Neuronal stem cell (in vitro differentiated cells): ENCODE results near the gene GOLGA6B.

Experiments used
- DNase-seq: peaks from one replicate; pipeline ENCODE4 v3.0.0-alpha.2; 2013; ENCODE audit warnings: low spot score
- H2AFZ ChIP-seq: one replicate; pipeline ENCODE4 v1.6.1; 2013; ENCODE audit warnings: mild to moderate bottlenecking, low read length, inconsistent platforms
- H2AK5ac ChIP-seq: 2 replicates; pipeline ENCODE4 v1.6.1; 2013; ENCODE audit warnings: low read depth, mild to moderate bottlenecking, inconsistent platforms, low read length, moderate library complexity, mixed read lengths
- H2BK120ac ChIP-seq: 2 replicates; pipeline ENCODE4 v1.6.1; 2013; ENCODE audit warnings: low read depth, mild to moderate bottlenecking, inconsistent platforms, low read length, moderate library complexity, mixed read lengths
- H2BK12ac ChIP-seq: one replicate; pipeline ENCODE4 v1.6.1; 2013; ENCODE audit warnings: low read length, inconsistent platforms
- H2BK15ac ChIP-seq: 2 replicates; pipeline ENCODE4 v1.6.1; 2013; ENCODE audit warnings: mild to moderate bottlenecking, low read length, inconsistent platforms, mixed read lengths
- H2BK5ac ChIP-seq: one replicate; pipeline ENCODE4 v1.6.1; 2013; ENCODE audit warnings: inconsistent platforms, mild to moderate bottlenecking, low read length, moderate library complexity
- H3K14ac ChIP-seq: one replicate; pipeline ENCODE4 v1.6.1; 2013; ENCODE audit warnings: low read length, inconsistent platforms
- H3K18ac ChIP-seq: 2 replicates; pipeline ENCODE4 v1.6.1; 2013; ENCODE audit warnings: low read length, inconsistent platforms
- H3K23ac ChIP-seq: 2 replicates; pipeline ENCODE4 v1.6.1; 2013; ENCODE audit warnings: low read depth, mild to moderate bottlenecking, mixed read lengths, low read length, inconsistent platforms; ENCODE audit not compliant: poor library complexity
- H3K27ac ChIP-seq: replicated peaks from 3 replicates; pipeline ENCODE4 v1.5.1; 2013; ENCODE audit warnings: low read length, inconsistent platforms
- H3K27me3 ChIP-seq, 3 experiments: 2 replicates each; pipeline ENCODE4 v1.6.1; 2013; ENCODE audit warnings: low read length in 3 of 3, mild to moderate bottlenecking in 2 of 3, inconsistent platforms in 1 of 3, low read depth in 1 of 3, mixed read lengths in 1 of 3, moderate library complexity in 1 of 3; ENCODE audit not compliant: control insufficient read depth in 3 of 3, insufficient read depth in 3 of 3
- H3K36me3 ChIP-seq, 2 donors: replicated peaks in 1 of 2; 2 replicates each; pipeline ENCODE4 v1.6.1; 2013; ENCODE audit warnings: low read length in 2 of 2; ENCODE audit not compliant: control insufficient read depth in 2 of 2, insufficient read depth in 2 of 2
- H3K4ac ChIP-seq: 2 replicates; pipeline ENCODE4 v1.6.1; 2013; ENCODE audit warnings: inconsistent platforms, mild to moderate bottlenecking, low read length, moderate library complexity
- H3K4me1 ChIP-seq, 2 donors: 1 replicate in 1 of 2; 2 replicates in 1 of 2; pipeline ENCODE4 v1.6.1; 2013; ENCODE audit warnings: low read length in 2 of 2, low read depth in 1 of 2; ENCODE audit not compliant: control insufficient read depth in 2 of 2, insufficient read depth in 1 of 2
- H3K4me2 ChIP-seq: one replicate; pipeline ENCODE4 v1.6.1; 2013; ENCODE audit warnings: mild to moderate bottlenecking, low read length, inconsistent platforms; ENCODE audit not compliant: insufficient read depth, poor library complexity, severe bottlenecking
- H3K4me3 ChIP-seq, 2 donors: 2 replicates each; pipeline ENCODE4 v1.5.1; 2013; ENCODE audit warnings: low read length in 2 of 2, mild to moderate bottlenecking in 2 of 2, inconsistent platforms in 1 of 2, moderate library complexity in 1 of 2
- H3K79me1 ChIP-seq: one replicate; pipeline ENCODE4 v1.6.1; 2013; ENCODE audit warnings: low read depth, mild to moderate bottlenecking, inconsistent platforms, low read length, moderate library complexity
- H3K9ac ChIP-seq: one replicate; pipeline ENCODE4 v1.6.1; 2013; ENCODE audit warnings: mild to moderate bottlenecking, low read depth, low read length, inconsistent platforms; ENCODE audit not compliant: poor library complexity
- H3K9me3 ChIP-seq, 2 donors: replicated peaks in 1 of 2; 2 replicates each; pipeline versions ENCODE3 to v1.6.1; 2013; ENCODE audit warnings: low read length in 2 of 2, mild to moderate bottlenecking in 2 of 2, inconsistent platforms in 1 of 2, low read depth in 1 of 2, mixed read lengths in 1 of 2, moderate library complexity in 1 of 2; ENCODE audit not compliant: control insufficient read depth in 2 of 2, insufficient read depth in 1 of 2
- H4K8ac ChIP-seq: one replicate; pipeline ENCODE4 v1.6.1; 2013; ENCODE audit warnings: low read depth, mild to moderate bottlenecking, inconsistent platforms, low read length, moderate library complexity
- H4K91ac ChIP-seq: one replicate; pipeline ENCODE4 v1.6.1; 2013; ENCODE audit warnings: low read length, low read depth, mild to moderate bottlenecking, inconsistent platforms; ENCODE audit not compliant: poor library complexity
- WGBS, 2 donors: extraction: QIAGEN DNeasy Blood & Tissue Kit; methylation state at CpG; one replicate each; pipeline ENCODE4 v1.1.7; 2013; ENCODE audit warnings: missing lambda C conversion rate in 2 of 2, mixed read lengths in 1 of 2; ENCODE audit not compliant: insufficient read length in 2 of 2, insufficient replicate concordance in 1 of 2; ENCODE audit errors: extremely low coverage in 2 of 2; 5-methylcytosine and 5-hydroxymethylcytosine counted together

Gene GOLGA6B

DNA sequence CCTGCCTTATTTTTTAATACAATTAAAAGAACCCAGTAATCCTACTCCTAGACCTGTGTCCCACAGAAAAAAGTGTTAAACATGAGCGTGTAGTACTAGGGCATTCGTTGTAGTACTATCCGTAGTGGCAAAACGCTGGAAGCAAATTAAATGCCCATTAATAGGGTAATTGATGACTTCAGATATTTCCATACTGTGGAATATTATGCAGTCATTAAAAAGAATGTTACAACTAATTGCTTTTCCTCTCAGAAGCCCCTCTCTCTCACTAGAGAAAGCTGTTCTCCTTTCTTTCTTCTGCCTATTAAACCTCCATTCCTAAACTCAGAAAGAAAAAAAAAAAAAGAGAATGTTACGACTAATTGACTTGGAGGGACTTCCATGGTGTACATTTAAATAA is 34.2 kb downstream of the GOLGA6B start:
- WGBS, 2 donors = no CpG with 5 or more reads among the region's 5 CpGs
- no peak overlapping the region for H3K4me2 ChIP-seq
- no peak overlapping the region for H2AK5ac ChIP-seq
- no peaks in the 10 kb centered on the region for H3K27me3 ChIP-seq
- no peak for DNase-seq
- H3K18ac ChIP-seq = no peak overlapping the region
- H3K9ac ChIP-seq = no peak overlapping the region
- no peak overlapping the region for H3K4me3 ChIP-seq
- no peaks in the 10 kb centered on the region for H3K9me3 ChIP-seq
- no peaks in the 10 kb centered on the region for H3K4me1 ChIP-seq
- no peak overlapping the region for H3K14ac ChIP-seq
- no peak overlapping the region for H2BK15ac ChIP-seq
- no peak overlapping the region for H3K23ac ChIP-seq
- H4K8ac ChIP-seq = no peak overlapping the region
- H2BK120ac ChIP-seq = no peak overlapping the region
- H2BK12ac ChIP-seq = no peak overlapping the region
- H2BK5ac ChIP-seq = no peak overlapping the region
- no peak overlapping the region for H2AFZ ChIP-seq
- peaks cover 2% of the 10 kb centered on the region for H3K79me1 ChIP-seq
- H3K27ac ChIP-seq = no peak overlapping the region
- H4K91ac ChIP-seq = no peak overlapping the region
- H3K4ac ChIP-seq = no peak overlapping the region
- no peaks in the 10 kb centered on the region for H3K36me3 ChIP-seq

DNA sequence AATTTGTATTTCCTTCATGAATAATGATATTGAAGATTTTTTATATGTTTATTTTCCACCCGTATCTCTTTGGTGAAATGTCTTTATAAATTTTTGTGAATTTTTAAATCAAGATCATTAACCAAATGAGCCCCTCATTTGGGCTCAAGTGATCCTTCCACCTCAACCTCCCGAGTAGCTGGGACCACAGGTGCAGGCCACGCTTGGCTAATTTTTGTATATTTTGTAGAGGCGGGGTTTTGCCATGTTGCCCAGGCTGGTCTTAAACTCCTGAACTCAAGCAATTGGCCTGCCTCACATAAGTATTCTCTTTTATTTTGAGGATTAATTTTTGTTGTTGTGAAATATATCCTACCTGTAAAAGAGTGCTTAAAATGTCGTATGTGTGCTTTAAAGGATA is 36.4 kb downstream of the GOLGA6B start:
- Histone ChIP-seq H3K18ac (no peak overlapping the region), H2BK12ac (no peak overlapping the region), H3K27ac (no peak overlapping the region), H3K27me3 (no peaks in the 10 kb centered on the region), H2AFZ (no peak overlapping the region), H4K91ac (no peak overlapping the region), H3K79me1 (peaks cover 4% of the 10 kb centered on the region), H3K9ac (no peak overlapping the region), H3K9me3 (no peaks in the 10 kb centered on the region), H3K4me2 (no peak overlapping the region), H3K23ac (no peak overlapping the region), H2BK120ac (no peak overlapping the region), H4K8ac (no peak overlapping the region), H2BK15ac (no peak overlapping the region), H3K4me3 (no peak overlapping the region), H2AK5ac (no peak overlapping the region), H3K36me3 (no peaks in the 10 kb centered on the region), H3K4me1 (no peaks in the 10 kb centered on the region), H3K4ac (no peak overlapping the region), H3K14ac (no peak overlapping the region), H2BK5ac (no peak overlapping the region)
- no CpG with 5 or more reads among the region's 5 CpGs for WGBS, 2 donors
- DNase-seq = no peak

DNA sequence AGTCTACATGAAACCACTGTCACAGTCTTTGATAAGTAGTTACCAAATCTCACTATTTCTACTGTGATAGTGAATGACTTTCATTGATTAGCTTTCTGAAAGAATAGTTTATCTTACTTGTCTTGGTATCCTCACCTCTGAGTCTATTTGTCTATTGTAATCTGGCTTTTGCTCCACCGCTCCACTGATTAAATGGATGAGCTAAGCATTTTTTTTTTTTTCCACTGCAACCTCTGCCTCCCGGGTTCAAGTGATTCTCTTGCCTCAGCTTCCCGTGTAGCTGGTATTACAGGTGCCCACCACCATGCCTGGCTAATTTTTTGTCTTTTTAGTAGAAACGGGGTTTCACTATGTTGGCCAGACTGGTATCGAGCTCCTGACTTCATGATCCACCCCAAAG is 44.4 kb downstream of the GOLGA6B start:
- H3K4me3 ChIP-seq = no peak overlapping the region
- H4K8ac ChIP-seq = no peak overlapping the region
- no peak overlapping the region for H3K23ac ChIP-seq
- H3K27ac ChIP-seq = no peak overlapping the region
- no peak overlapping the region for H3K4ac ChIP-seq
- no peak overlapping the region for H2BK12ac ChIP-seq
- H3K18ac ChIP-seq = no peak overlapping the region
- H3K9ac ChIP-seq = no peak overlapping the region
- no peaks in the 10 kb centered on the region for H3K4me1 ChIP-seq
- H2AFZ ChIP-seq = no peak overlapping the region
- no peak overlapping the region for H2BK120ac ChIP-seq
- no peak overlapping the region for H2BK15ac ChIP-seq
- no peak overlapping the region for H3K4me2 ChIP-seq
- H3K14ac ChIP-seq = no peak overlapping the region
- H2AK5ac ChIP-seq = no peak overlapping the region
- H3K27me3 ChIP-seq = no peaks in the 10 kb centered on the region
- H2BK5ac ChIP-seq = no peak overlapping the region
- peaks cover 2% of the 10 kb centered on the region for H3K79me1 ChIP-seq
- WGBS, 2 donors = no CpG with 5 or more reads among the region's 5 CpGs
- DNase-seq = no peak
- H4K91ac ChIP-seq = no peak overlapping the region
- no peaks in the 10 kb centered on the region for H3K36me3 ChIP-seq
- H3K9me3 ChIP-seq = no peaks in the 10 kb centered on the region

DNA sequence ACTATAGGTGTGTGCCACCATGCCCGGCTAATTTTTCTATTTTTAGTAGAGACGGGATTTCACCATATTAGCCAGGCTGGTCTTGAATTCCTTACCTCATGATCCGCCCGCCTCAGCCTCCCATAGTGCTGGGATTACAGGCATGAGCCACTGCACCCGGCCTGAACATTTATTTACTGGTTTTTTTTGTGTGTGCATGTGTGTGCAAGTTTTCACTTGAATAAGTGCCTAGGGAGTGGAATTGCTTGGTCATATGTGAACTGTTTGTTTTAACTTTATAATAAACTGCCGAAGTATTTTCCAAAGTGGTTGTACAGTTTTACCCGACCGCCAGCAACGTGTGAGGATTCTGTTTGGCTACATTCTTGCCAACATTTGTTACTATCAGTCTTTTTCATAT is 45.6 kb downstream of the GOLGA6B start:
- no peak for DNase-seq
- Histone ChIP-seq H3K9ac (no peak overlapping the region), H3K27ac (no peak overlapping the region), H3K9me3 (no peaks in the 10 kb centered on the region), H4K91ac (no peak overlapping the region), H3K14ac (no peak overlapping the region), H3K36me3 (no peaks in the 10 kb centered on the region), H3K27me3 (no peaks in the 10 kb centered on the region), H3K4me3 (no peak overlapping the region), H2BK120ac (no peak overlapping the region), H3K4me1 (no peaks in the 10 kb centered on the region), H2BK15ac (no peak overlapping the region), H3K4me2 (no peak overlapping the region), H2AFZ (no peak overlapping the region), H4K8ac (no peak overlapping the region), H3K23ac (no peak overlapping the region), H3K4ac (no peak overlapping the region), H2BK5ac (no peak overlapping the region), H2BK12ac (no peak overlapping the region), H3K79me1 (peaks cover 2% of the 10 kb centered on the region), H2AK5ac (no peak overlapping the region), H3K18ac (no peak overlapping the region)
- WGBS, 2 donors = no CpG with 5 or more reads among the region's 9 CpGs
